ENCODE data around the gene FMO2.

DNA sequence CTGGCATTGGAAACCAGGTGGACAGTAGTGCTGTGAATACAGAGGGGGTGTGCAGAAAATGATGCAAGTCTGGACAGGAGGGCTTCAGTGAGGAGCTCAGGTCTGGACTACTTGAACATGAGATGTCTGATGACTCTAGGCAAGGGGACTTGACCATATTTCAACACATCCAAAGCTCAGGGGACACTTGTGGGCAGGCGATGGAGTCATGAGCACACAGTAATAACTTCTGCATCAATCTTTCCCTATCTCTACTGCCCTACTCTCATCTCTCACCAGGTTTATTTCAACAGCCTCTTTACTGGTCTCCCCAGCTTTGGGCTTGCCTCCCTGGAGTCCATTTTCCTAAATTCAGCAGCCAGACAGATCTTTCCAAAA lies 21.9 kb downstream of the FMO2 start:
- TF ChIP-seq, protein P1, sequence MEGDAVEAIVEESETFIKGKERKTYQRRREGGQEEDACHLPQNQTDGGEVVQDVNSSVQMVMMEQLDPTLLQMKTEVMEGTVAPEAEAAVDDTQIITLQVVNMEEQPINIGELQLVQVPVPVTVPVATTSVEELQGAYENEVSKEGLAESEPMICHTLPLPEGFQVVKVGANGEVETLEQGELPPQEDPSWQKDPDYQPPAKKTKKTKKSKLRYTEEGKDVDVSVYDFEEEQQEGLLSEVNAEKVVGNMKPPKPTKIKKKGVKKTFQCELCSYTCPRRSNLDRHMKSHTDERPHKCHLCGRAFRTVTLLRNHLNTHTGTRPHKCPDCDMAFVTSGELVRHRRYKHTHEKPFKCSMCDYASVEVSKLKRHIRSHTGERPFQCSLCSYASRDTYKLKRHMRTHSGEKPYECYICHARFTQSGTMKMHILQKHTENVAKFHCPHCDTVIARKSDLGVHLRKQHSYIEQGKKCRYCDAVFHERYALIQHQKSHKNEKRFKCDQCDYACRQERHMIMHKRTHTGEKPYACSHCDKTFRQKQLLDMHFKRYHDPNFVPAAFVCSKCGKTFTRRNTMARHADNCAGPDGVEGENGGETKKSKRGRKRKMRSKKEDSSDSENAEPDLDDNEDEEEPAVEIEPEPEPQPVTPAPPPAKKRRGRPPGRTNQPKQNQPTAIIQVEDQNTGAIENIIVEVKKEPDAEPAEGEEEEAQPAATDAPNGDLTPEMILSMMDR (IDR thresholded peaks at IDR 0.05; ENCODE audit: insufficient read depth, low read length, poor library complexity, severe bottlenecking) = no peak
- no peak for TF ChIP-seq EZH2phosphoT487 (conservative IDR thresholded peaks at IDR 0.05; ENCODE audit: low read length)

Measured in SU-DHL-6 (cell line).